WTC11 (cell line): Measurements from ENCODE around the gene PMEPA1. TPM values are rescaled to one million over a fixed set of nuclear protein-coding genes. Genes with fewer than 3 reads are reported as not detected.

ENCODE experiments used
- ATAC-seq: fragments of 200-7000 bp; cut with Tn5 transposase; 2 replicates; pipeline ENCODE4 v1.10.0; 2021; ENCODE audit warnings: mild to moderate bottlenecking, moderate library complexity
- CTCF ChIA-PET: fragments of 300-600 bp; sonication (Branson Sonifier 250); formaldehyde crosslinking; loops from one replicate; lab custom pipeline; 2021; ENCODE audit warnings: antibody characterized with exemption; lab: Charles Lee
- POLR2A ChIA-PET: fragments of 350-600 bp; sonication (Branson Sonifier 250); formaldehyde crosslinking; loops from one replicate; lab custom pipeline; 2021; ENCODE audit warnings: antibody characterized with exemption; lab: Charles Lee
- DNase-seq: peaks from one replicate; pipeline ENCODE4 v3.0.0; 2021; ENCODE audit warnings: low spot score
- H3K27ac Mint-ChIP-seq: 2 replicates; pipeline ENCODE4 v1.8.0; 2021; ENCODE audit warnings: mixed read lengths
- H3K27me3 Mint-ChIP-seq: 2 replicates; pipeline ENCODE4 v1.8.0; 2021; ENCODE audit warnings: low read depth, mild to moderate bottlenecking, moderate library complexity, mixed read lengths
- H3K36me3 Mint-ChIP-seq: 2 replicates; pipeline ENCODE4 v1.8.0; 2021; ENCODE audit warnings: mixed read lengths
- H3K4me1 Mint-ChIP-seq: 2 replicates; pipeline ENCODE4 v1.8.0; 2022; ENCODE audit warnings: mixed read lengths
- H3K4me3 Mint-ChIP-seq: 2 replicates; pipeline ENCODE4 v1.8.0; 2021; ENCODE audit warnings: mild to moderate bottlenecking, moderate library complexity, mixed read lengths
- H3K9me3 Mint-ChIP-seq: 2 replicates; pipeline ENCODE4 v1.8.0; 2021; ENCODE audit warnings: mixed read lengths
- ARID4B ChIP-seq: sonication (generic); formaldehyde crosslinking; IDR thresholded peaks from 2 replicates; pipeline ENCODE4 v1.8.0; 2023; ENCODE audit warnings: missing genetic modification reagents, mild to moderate bottlenecking, borderline replicate concordance
- ATF3 ChIP-seq: sonication (generic); formaldehyde crosslinking; conservative IDR thresholded peaks from 2 replicates; pipeline ENCODE4 v1.8.1; 2022; ENCODE audit warnings: mild to moderate bottlenecking, missing genetic modification reagents
- CREB1 ChIP-seq: sonication (generic); formaldehyde crosslinking; IDR thresholded peaks from 2 replicates; pipeline ENCODE4 v1.8.0; 2023; ENCODE audit warnings: mild to moderate bottlenecking, missing genetic modification reagents
- CREM ChIP-seq: sonication (generic); formaldehyde crosslinking; IDR thresholded peaks from 2 replicates; pipeline ENCODE4 v1.8.1; 2022; ENCODE audit warnings: mild to moderate bottlenecking, missing genetic modification reagents, moderate library complexity
- E2F4 ChIP-seq: sonication (generic); formaldehyde crosslinking; IDR thresholded peaks from 2 replicates; pipeline ENCODE4 v1.8.1; 2022; ENCODE audit warnings: low read depth, mild to moderate bottlenecking, moderate library complexity, missing genetic modification reagents, borderline replicate concordance
- ETV6 ChIP-seq: sonication (generic); formaldehyde crosslinking; IDR thresholded peaks from 2 replicates; pipeline ENCODE4 v1.8.1; 2022; ENCODE audit warnings: mild to moderate bottlenecking, missing genetic modification reagents
- HMGA2 ChIP-seq: fragments of 250-450 bp; sonication (Bioruptor Pico); IDR thresholded peaks from 2 replicates; pipeline ENCODE4 v1.4.0; 2021; ENCODE audit warnings: mild to moderate bottlenecking, moderate library complexity
- IRF1 ChIP-seq: sonication (generic); formaldehyde crosslinking; IDR thresholded peaks from 2 replicates; pipeline ENCODE4 v1.8.0; 2023; ENCODE audit warnings: missing genetic modification reagents
- JUN ChIP-seq: sonication (generic); formaldehyde crosslinking; IDR thresholded peaks from 2 replicates; pipeline ENCODE4 v1.8.0; 2023; ENCODE audit warnings: mild to moderate bottlenecking, missing genetic modification reagents
- MAX ChIP-seq: sonication (generic); formaldehyde crosslinking; IDR thresholded peaks from 2 replicates; pipeline ENCODE4 v1.8.0; 2022; ENCODE audit warnings: mild to moderate bottlenecking, missing genetic modification reagents
- MYBL2 ChIP-seq: sonication (generic); formaldehyde crosslinking; IDR thresholded peaks from 2 replicates; pipeline ENCODE4 v1.8.1; 2023; ENCODE audit warnings: mild to moderate bottlenecking, moderate library complexity, missing genetic modification reagents
- NR3C1 ChIP-seq: sonication (generic); formaldehyde crosslinking; conservative IDR thresholded peaks from 2 replicates; pipeline ENCODE4 v1.8.1; 2023; ENCODE audit warnings: low read depth, mild to moderate bottlenecking, missing genetic modification reagents
- RORB ChIP-seq: fragments of 250-450 bp; sonication (Bioruptor Pico); IDR thresholded peaks from 2 replicates; pipeline ENCODE4 v1.9.0; 2021; ENCODE audit warnings: mild to moderate bottlenecking
- SMAD4 ChIP-seq: sonication (generic); formaldehyde crosslinking; IDR thresholded peaks from 2 replicates; pipeline ENCODE4 v1.8.0; 2022; ENCODE audit warnings: mild to moderate bottlenecking, missing genetic modification reagents
- SOX15 ChIP-seq: fragments of 250-450 bp; sonication (Bioruptor Pico); IDR thresholded peaks from 2 replicates; pipeline ENCODE4 v1.9.0; 2021; ENCODE audit warnings: mild to moderate bottlenecking
- TEAD4 ChIP-seq: sonication (generic); formaldehyde crosslinking; IDR thresholded peaks from 2 replicates; pipeline ENCODE4 v1.8.0; 2022; ENCODE audit warnings: mild to moderate bottlenecking, missing genetic modification reagents
- ZBTB21 ChIP-seq: sonication (generic); formaldehyde crosslinking; IDR thresholded peaks from 2 replicates; pipeline ENCODE4 v1.8.1; 2023; ENCODE audit warnings: mild to moderate bottlenecking, missing genetic modification reagents, borderline replicate concordance
- total RNA-seq: library from RNA; stranded (reverse); gene quantifications from 3 replicates; pipeline ENCODE4 v1.2.3, GENCODE V29; 2021

PMEPA1 gene
- total RNA-seq, 1 experiment from 2014 or later: 40.6 TPM

- peaks cover 45% of the 10 kb centered on the region for H3K4me1 Mint-ChIP-seq
- peaks cover under 1% of the 10 kb centered on the region; the same call in 1 of the 2 replicates for H3K36me3 Mint-ChIP-seq
- no peak overlapping the region for H3K4me3 Mint-ChIP-seq
- DNase-seq: peak; percentile 11
- POLR2A ChIA-PET: no interaction called here
- H3K27ac Mint-ChIP-seq: no peak overlapping the region
- CTCF ChIA-PET: no interaction called here
- no peaks in the 10 kb centered on the region for H3K27me3 Mint-ChIP-seq
- no peaks in the 10 kb centered on the region for H3K9me3 Mint-ChIP-seq
- ATAC-seq: no peak
- TF ChIP-seq JUN (no peak), ZBTB21 (CRISPR knock-in tag) (no peak), SOX15 (no peak), E2F4 (CRISPR knock-in tag) (no peak)
Observed at GRCh38 chr20:57664476-57664875, 45.3 kb downstream of the PMEPA1 start.

- no peak for ATAC-seq
- peak; percentile 7 for DNase-seq
- H3K4me1 Mint-ChIP-seq: peaks cover 42% of the 10 kb centered on the region
- TF ChIP-seq ATF3 (CRISPR knock-in tag) (no peak), NR3C1 (no peak), RORB (CRISPR knock-in tag) (no peak), HMGA2 (CRISPR knock-in tag) (no peak), MYBL2 (no peak), MAX (no peak), ETV6 (CRISPR knock-in tag) (no peak), TEAD4 (CRISPR knock-in tag) (no peak), CREM (no peak), SMAD4 (CRISPR knock-in tag) (no peak), IRF1 (CRISPR knock-in tag) (no peak), ARID4B (CRISPR knock-in tag) (no peak), CREB1 (no peak)
- TF ChIP-seq, all 79 proteins: peak for 0
- no peak overlapping the region for H3K4me3 Mint-ChIP-seq
- H3K27me3 Mint-ChIP-seq: no peaks in the 10 kb centered on the region
- POLR2A ChIA-PET: no interaction called here
- no peaks in the 10 kb centered on the region for H3K9me3 Mint-ChIP-seq
- CTCF ChIA-PET: no interaction called here
- H3K36me3 Mint-ChIP-seq: peaks cover 6% of the 10 kb centered on the region; the same call in 1 of the 2 replicates
- no peak overlapping the region for H3K27ac Mint-ChIP-seq
Observed at GRCh38 chr20:57663681-57664451, 45.9 kb downstream of the PMEPA1 start.
